SK-N-SH treated with all-trans-retinoic acid at 6 μM for 48 hours (cell line): Measurements from ENCODE around the gene SOWAHA.

Experiments used
- ATAC-seq: fragments of 200-7000 bp; cut with Tn5 transposase; 3 replicates; pipeline ENCODE4 v1.9.1; 2020; ENCODE audit warnings: mild to moderate bottlenecking, moderate library complexity
- ARNTL ChIP-seq: fragments of 450-650 bp; formaldehyde crosslinking; IDR thresholded peaks from 2 replicates; pipeline ENCODE4 v1.5.0; 2020; ENCODE audit warnings: low read depth, mild to moderate bottlenecking, moderate library complexity, borderline replicate concordance
- BACH2 ChIP-seq: fragments of 250-450 bp; sonication (Bioruptor Pico); IDR thresholded peaks from 2 replicates; pipeline ENCODE4 v1.9.0; 2021; ENCODE audit warnings: mild to moderate bottlenecking, borderline replicate concordance
- CREB5 ChIP-seq: fragments of 250-450 bp; sonication (Bioruptor Pico); IDR thresholded peaks from 2 replicates; pipeline ENCODE4 v1.5.1; 2020; ENCODE audit warnings: low read depth, mild to moderate bottlenecking, moderate library complexity
- CSDC2 ChIP-seq: fragments of 250-450 bp; sonication (Bioruptor Pico); IDR thresholded peaks from 2 replicates; pipeline ENCODE4 v1.5.0; 2020; ENCODE audit warnings: mild to moderate bottlenecking, moderate library complexity
- ESRRG ChIP-seq: fragments of 250-450 bp; sonication (Bioruptor Pico); IDR thresholded peaks from 2 replicates; pipeline ENCODE4 v1.6.1; 2021; ENCODE audit warnings: mild to moderate bottlenecking
- GLIS3 ChIP-seq: fragments of 250-450 bp; sonication (Bioruptor Pico); IDR thresholded peaks from 2 replicates; pipeline ENCODE4 v1.5.0; 2020; ENCODE audit warnings: mild to moderate bottlenecking, moderate library complexity
- ISL1 ChIP-seq: fragments of 250-450 bp; sonication (Bioruptor Pico); IDR thresholded peaks from 2 replicates; pipeline ENCODE4 v2.1.2; 2022; ENCODE audit warnings: mild to moderate bottlenecking, moderate library complexity
- OSR1 ChIP-seq: fragments of 250-450 bp; sonication (Bioruptor Pico); IDR thresholded peaks from 2 replicates; pipeline ENCODE4 v1.8.0; 2022; ENCODE audit warnings: moderate library complexity, mild to moderate bottlenecking, inconsistent platforms
- PATZ1 ChIP-seq: fragments of 250-450 bp; sonication (Bioruptor Pico); IDR thresholded peaks from 2 replicates; pipeline ENCODE4 v1.8.0; 2020; ENCODE audit warnings: mild to moderate bottlenecking, moderate library complexity, borderline replicate concordance
- POU6F1 ChIP-seq: fragments of 250-450 bp; sonication (Bioruptor Pico); IDR thresholded peaks from 2 replicates; pipeline ENCODE4 v1.8.0; 2021; ENCODE audit warnings: low read depth, mild to moderate bottlenecking, moderate library complexity, borderline replicate concordance
- RARB ChIP-seq: fragments of 250-450 bp; sonication (Bioruptor Pico); IDR thresholded peaks from 2 replicates; pipeline ENCODE4 v1.8.0; 2021; ENCODE audit warnings: mild to moderate bottlenecking, moderate library complexity
- SNAI2 ChIP-seq: fragments of 250-450 bp; sonication (Bioruptor Pico); IDR thresholded peaks from 2 replicates; pipeline ENCODE4 v1.5.0; 2020; ENCODE audit warnings: mild to moderate bottlenecking, moderate library complexity
- TCF4 ChIP-seq: fragments of 250-450 bp; sonication (Bioruptor Pico); IDR thresholded peaks from 2 replicates; pipeline ENCODE4 v1.8.0; 2021; ENCODE audit warnings: mild to moderate bottlenecking, moderate library complexity, borderline replicate concordance
- TOX ChIP-seq: fragments of 250-450 bp; sonication (Bioruptor Pico); IDR thresholded peaks from 2 replicates; pipeline ENCODE4 v1.8.0; 2021; ENCODE audit warnings: mild to moderate bottlenecking, moderate library complexity, borderline replicate concordance
- ZC3H10 ChIP-seq: fragments of 250-450 bp; sonication (Bioruptor Pico); IDR thresholded peaks from 2 replicates; pipeline ENCODE4 v1.5.1; 2021; ENCODE audit warnings: mild to moderate bottlenecking, moderate library complexity
- ZFP3 ChIP-seq: fragments of 250-450 bp; sonication (Bioruptor Pico); IDR thresholded peaks from 2 replicates; pipeline ENCODE4 v1.5.0; 2020; ENCODE audit warnings: mild to moderate bottlenecking, moderate library complexity
- ZFP30 ChIP-seq: fragments of 450-650 bp; formaldehyde crosslinking; IDR thresholded peaks from 2 replicates; pipeline ENCODE4 v1.5.0; 2022; ENCODE audit warnings: mild to moderate bottlenecking, moderate library complexity
- ZNF565 ChIP-seq: fragments of 450-650 bp; formaldehyde crosslinking; conservative IDR thresholded peaks from 2 replicates; pipeline ENCODE4 v1.5.0; 2020; ENCODE audit warnings: low read depth, mild to moderate bottlenecking, moderate library complexity
- ZNF70 ChIP-seq: fragments of 450-650 bp; formaldehyde crosslinking; IDR thresholded peaks from 2 replicates; pipeline ENCODE4 v1.5.0; 2020; ENCODE audit warnings: mild to moderate bottlenecking, moderate library complexity
- TF ChIP-seq, protein P1 (sequence below): fragments of 250-450 bp; sonication (Bioruptor Pico); IDR thresholded peaks from 2 replicates; pipeline ENCODE4 v1.5.1; 2021; ENCODE audit warnings: mild to moderate bottlenecking, moderate library complexity

Gene SOWAHA

GRCh38 chr5:132765311-132766019 is 47.6 kb upstream of the SOWAHA start:
- TF ChIP-seq RARB (CRISPR knock-in tag): no peak
- TF ChIP-seq ARNTL (CRISPR knock-in tag): no peak
- TF ChIP-seq ZNF565 (CRISPR knock-in tag): no peak
- no peak for TF ChIP-seq GLIS3 (CRISPR knock-in tag)
- no peak for TF ChIP-seq SNAI2 (CRISPR knock-in tag)
- TF ChIP-seq ZC3H10 (CRISPR knock-in tag): no peak
- no peak for TF ChIP-seq ZFP30
- TF ChIP-seq ISL1 (CRISPR knock-in tag): no peak
- no peak for TF ChIP-seq CREB5 (CRISPR knock-in tag)
- no peak for TF ChIP-seq BACH2 (CRISPR knock-in tag)
- no peak for ATAC-seq

- ATAC-seq: no peak
- TF ChIP-seq TOX (CRISPR knock-in tag) (no peak), RARB (CRISPR knock-in tag) (no peak)
- TF ChIP-seq, all 23 proteins: peak for 0
Observed at GRCh38 chr5:132766020-132766805, 46.9 kb upstream of the SOWAHA start.

DNA sequence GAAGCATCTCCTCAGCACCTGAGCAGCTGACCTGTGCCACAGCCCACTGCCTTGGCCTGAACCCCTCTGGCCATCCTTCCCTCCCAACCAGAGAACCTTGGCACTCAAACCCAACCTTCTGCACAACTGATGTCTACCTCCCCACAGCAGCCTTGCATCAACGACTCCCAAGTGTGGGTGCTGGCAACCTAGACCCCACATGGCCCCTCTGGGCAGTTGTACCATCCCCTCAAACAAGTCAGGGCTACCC is 46.4 kb upstream of the SOWAHA start:
- ATAC-seq: no peak
- TF ChIP-seq ZNF70 (CRISPR knock-in tag) (no peak), BACH2 (CRISPR knock-in tag) (no peak), ARNTL (CRISPR knock-in tag) (no peak), ZFP3 (CRISPR knock-in tag) (no peak), ESRRG (CRISPR knock-in tag) (no peak), GLIS3 (CRISPR knock-in tag) (no peak), ISL1 (CRISPR knock-in tag) (no peak), CSDC2 (CRISPR knock-in tag) (no peak), OSR1 (CRISPR knock-in tag) (no peak), ZC3H10 (CRISPR knock-in tag) (no peak), TCF4 (CRISPR knock-in tag) (no peak), POU6F1 (no peak), CREB5 (CRISPR knock-in tag) (no peak)
- TF ChIP-seq, protein P1, sequence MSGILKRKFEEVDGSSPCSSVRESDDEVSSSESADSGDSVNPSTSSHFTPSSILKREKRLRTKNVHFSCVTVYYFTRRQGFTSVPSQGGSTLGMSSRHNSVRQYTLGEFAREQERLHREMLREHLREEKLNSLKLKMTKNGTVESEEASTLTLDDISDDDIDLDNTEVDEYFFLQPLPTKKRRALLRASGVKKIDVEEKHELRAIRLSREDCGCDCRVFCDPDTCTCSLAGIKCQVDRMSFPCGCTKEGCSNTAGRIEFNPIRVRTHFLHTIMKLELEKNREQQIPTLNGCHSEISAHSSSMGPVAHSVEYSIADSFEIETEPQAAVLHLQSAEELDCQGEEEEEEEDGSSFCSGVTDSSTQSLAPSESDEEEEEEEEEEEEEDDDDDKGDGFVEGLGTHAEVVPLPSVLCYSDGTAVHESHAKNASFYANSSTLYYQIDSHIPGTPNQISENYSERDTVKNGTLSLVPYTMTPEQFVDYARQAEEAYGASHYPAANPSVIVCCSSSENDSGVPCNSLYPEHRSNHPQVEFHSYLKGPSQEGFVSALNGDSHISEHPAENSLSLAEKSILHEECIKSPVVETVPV (CRISPR knock-in tag): no peak
- TF ChIP-seq, all 23 proteins: peak for 0

DNA sequence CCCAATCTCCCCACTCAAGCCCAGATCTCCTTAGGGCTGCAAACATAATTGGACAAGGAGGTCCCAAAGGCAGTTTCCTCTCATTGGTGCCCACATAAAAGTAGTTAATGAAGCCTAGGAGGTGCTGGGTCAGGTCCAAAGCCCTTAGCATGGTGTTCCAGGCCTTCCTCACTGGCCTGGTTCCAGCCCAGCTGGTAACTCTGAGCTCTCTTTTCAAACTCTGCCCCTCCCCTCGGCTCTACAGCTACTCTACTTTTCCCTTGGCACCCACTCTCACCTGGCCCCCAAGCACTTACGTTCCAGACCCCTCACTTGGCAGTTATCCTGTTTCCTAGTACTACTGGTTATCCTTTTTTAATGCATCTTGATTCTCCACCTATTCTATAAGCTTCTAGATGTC is 46.0 kb upstream of the SOWAHA start:
- TF ChIP-seq, protein P1 (CRISPR knock-in tag): no peak
- no peak for TF ChIP-seq BACH2 (CRISPR knock-in tag)
- no peak for TF ChIP-seq CSDC2 (CRISPR knock-in tag)
- no peak for TF ChIP-seq ARNTL (CRISPR knock-in tag)
- no peak for TF ChIP-seq TCF4 (CRISPR knock-in tag)
- no peak for TF ChIP-seq RARB (CRISPR knock-in tag)
- no peak for TF ChIP-seq ZNF565 (CRISPR knock-in tag)
- no peak for TF ChIP-seq POU6F1
- no peak for TF ChIP-seq ZFP30
- TF ChIP-seq TOX (CRISPR knock-in tag): no peak
- no peak for TF ChIP-seq SNAI2 (CRISPR knock-in tag)
- TF ChIP-seq PATZ1 (CRISPR knock-in tag): no peak
- TF ChIP-seq ISL1 (CRISPR knock-in tag): no peak
- TF ChIP-seq GLIS3 (CRISPR knock-in tag): no peak
- no peak for TF ChIP-seq ZC3H10 (CRISPR knock-in tag)
- TF ChIP-seq ESRRG (CRISPR knock-in tag): no peak
- no peak for ATAC-seq
